ENCODE results near the gene MGAT3. TPM values are rescaled to one million over a fixed set of nuclear protein-coding genes. Genes with fewer than 3 reads are reported as not detected.

MGAT3 gene
- total and polyA plus RNA-seq, 12 donors = 0.42 to 6.9 (median 1.7) TPM

DNA sequence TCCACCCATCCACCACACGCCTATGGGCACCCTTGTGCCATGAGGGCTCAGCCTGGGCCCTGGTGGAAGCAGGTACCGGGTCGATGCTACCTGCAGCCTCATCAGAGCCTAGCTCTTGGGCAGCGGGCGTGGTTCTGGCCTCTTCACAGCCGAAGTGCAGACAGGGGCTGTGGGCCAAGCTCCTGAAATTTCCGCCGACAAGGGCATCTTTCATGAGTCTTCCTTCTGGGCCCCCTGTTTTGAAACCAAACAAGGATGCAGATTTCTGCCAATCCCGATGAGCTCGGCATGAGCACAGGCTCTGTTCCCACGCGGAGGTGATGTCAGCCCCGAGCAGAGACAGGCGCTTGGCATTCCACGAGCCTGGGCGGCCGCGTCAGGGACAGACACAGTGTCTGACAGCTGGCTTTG, 22.6 kb upstream of the MGAT3 start:
- Histone ChIP-seq H3K9me3 (replicated peaks in 1 of 3) (no peaks in the 10 kb centered on the region), H3K27me3 (no peaks in the 10 kb centered on the region), H3K36me3 (replicated peaks in 1 of 2) (peaks cover 0 to 14% of the 10 kb centered on the region in 2 donors), H3K27ac (peak overlapping the region in 4 of 5 donors; percentile 51 to 97 (median 70)), H3K4me3 (no peak overlapping the region), H3K4me1 (replicated peaks in 1 of 2) (peaks cover 19 to 79% of the 10 kb centered on the region in 2 donors)
- TF ChIP-seq CTCF (IDR thresholded peaks at IDR 0.05) (no peak), POLR2A (IDR thresholded peaks at IDR 0.05) (no peak)
- intact Hi-C loops (cut with DNase I) = loop anchor here in 1 of 2 donors (10.0 kb wide), 1 partner anchor 61 kb away; no protein-coding TSS in a partner anchor
- WGBS, 4 donors = 48 to 63% (median 53%) methylated on average over 1 to 18 of the region's 18 CpGs
- DNase-seq = peak; percentile 54 to 84 (median 79)

- H3K27me3 ChIP-seq = no peaks in the 10 kb centered on the region
- WGBS, 4 donors = 71 to 94% (median 75%) methylated on average over 2 to 6 of the region's 6 CpGs
- DNase-seq = peak in 1 of 7 donors; percentile 25
- TF ChIP-seq CTCF (IDR thresholded peaks at IDR 0.05) (no peak), POLR2A (IDR thresholded peaks at IDR 0.05) (no peak)
- H3K9me3 ChIP-seq (replicated peaks in 1 of 3) = no peaks in the 10 kb centered on the region
- H3K36me3 ChIP-seq (replicated peaks in 1 of 2) = peaks cover 0 to 9% of the 10 kb centered on the region in 2 donors
- H3K27ac ChIP-seq = peak overlapping the region in 3 of 5 donors; percentile 51 to 97 (median 84)
- H3K4me3 ChIP-seq = no peak overlapping the region
- peaks cover 19 to 78% of the 10 kb centered on the region in 2 donors for H3K4me1 ChIP-seq (replicated peaks in 1 of 2)
- intact Hi-C loops (cut with DNase I) = loop anchor here in 1 of 2 donors (10.0 kb wide), 1 partner anchor 60 kb away; no protein-coding TSS in a partner anchor
Observed at GRCh38 chr22:39434721-39435120, 22.1 kb upstream of the MGAT3 start.

- Histone ChIP-seq H3K4me1 (replicated peaks in 1 of 2) (peaks cover 17 to 69% of the 10 kb centered on the region in 2 donors), H3K27me3 (no peaks in the 10 kb centered on the region), H3K27ac (peak overlapping the region in 2 of 5 donors; percentile 84 to 97), H3K4me3 (no peak overlapping the region), H3K9me3 (replicated peaks in 1 of 3) (no peaks in the 10 kb centered on the region), H3K36me3 (replicated peaks in 1 of 2) (peaks cover 0 to under 1% of the 10 kb centered on the region in 2 donors)
- 25 to 48% (median 42%) methylated on average over 4 to 8 of the region's 8 CpGs for WGBS, 4 donors
- no peak for TF ChIP-seq POLR2A (IDR thresholded peaks at IDR 0.05)
- no peak for TF ChIP-seq CTCF (IDR thresholded peaks at IDR 0.05)
- intact Hi-C loops (cut with DNase I) = loop anchor here in 1 of 2 donors (10.0 kb wide), 1 partner anchor 59 kb away; no protein-coding TSS in a partner anchor
- peak; percentile 58 to 84 (median 67) for DNase-seq
Observed at GRCh38 chr22:39435616-39436015, 21.2 kb upstream of the MGAT3 start.

DNA sequence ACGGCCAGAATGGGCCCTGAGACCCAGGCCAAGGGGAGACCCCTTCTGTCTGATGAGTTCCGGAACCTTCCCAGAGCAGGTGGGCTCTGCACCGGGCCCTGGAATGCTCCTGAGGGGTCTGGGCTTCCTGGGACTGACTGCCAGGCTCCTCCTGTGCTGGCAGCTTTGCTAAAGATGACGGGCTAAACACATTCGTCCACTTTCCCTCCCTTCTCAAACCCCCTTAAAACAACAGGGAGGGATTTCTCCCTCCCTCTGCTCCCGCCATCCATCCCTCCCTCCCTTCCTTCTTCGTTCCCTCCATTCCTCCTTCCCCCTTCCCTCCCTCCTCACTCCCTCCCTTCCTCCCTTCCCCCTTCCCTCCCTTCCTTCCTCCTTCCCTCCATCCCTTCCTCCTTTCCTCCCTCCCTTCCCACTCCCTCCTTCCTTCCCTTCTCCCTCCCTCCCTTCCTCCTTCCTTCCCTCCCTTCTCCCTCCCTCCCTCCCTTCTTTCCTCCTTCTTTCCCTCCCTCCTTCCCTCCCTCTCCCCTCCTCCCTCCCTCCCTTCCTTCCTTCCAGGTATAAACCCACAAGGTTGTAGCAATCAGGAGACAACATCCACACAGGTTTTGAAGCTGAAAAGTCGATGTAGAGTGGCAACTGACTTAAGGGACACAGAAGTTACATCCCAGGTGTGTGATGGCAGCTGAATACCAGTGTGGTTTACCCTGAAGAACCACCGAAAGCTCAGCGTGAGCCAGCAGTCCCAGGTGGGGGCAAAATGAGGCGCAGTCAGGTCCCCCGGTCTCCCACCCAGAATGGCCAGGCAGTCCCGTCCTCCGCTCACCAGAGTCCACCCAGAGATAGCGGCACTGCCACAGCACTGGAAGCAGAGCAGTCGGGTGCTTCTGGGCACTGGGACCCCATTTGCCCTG, 18.8 kb upstream of the MGAT3 start:
- Histone ChIP-seq H3K4me3 (peak overlapping the region in 1 of 4 donors; percentile 18), H3K9me3 (replicated peaks in 1 of 3) (no peaks in the 10 kb centered on the region), H3K27ac (no peak overlapping the region), H3K4me1 (replicated peaks in 1 of 2) (peaks cover 0 to 45% of the 10 kb centered on the region in 2 donors), H3K27me3 (no peaks in the 10 kb centered on the region), H3K36me3 (replicated peaks in 1 of 2) (no peaks in the 10 kb centered on the region)
- WGBS, 4 donors = 46 to 52% (median 49%) methylated on average over 14 to 16 of the region's 16 CpGs
- DNase-seq = no peak
- intact Hi-C loops (cut with DNase I) = loop anchor here in 1 of 2 donors (10.0 kb wide), 1 partner anchor 57 kb away; no protein-coding TSS in a partner anchor
- TF ChIP-seq CTCF (IDR thresholded peaks at IDR 0.05) (no peak), POLR2A (IDR thresholded peaks at IDR 0.05) (no peak)

All from adrenal gland (tissue), 12 donors.